ENCODE measurements around the gene PHKG2. TPM values are rescaled to one million over a fixed set of nuclear protein-coding genes. Genes with fewer than 3 reads are reported as not detected.

The PHKG2 gene, protein sequence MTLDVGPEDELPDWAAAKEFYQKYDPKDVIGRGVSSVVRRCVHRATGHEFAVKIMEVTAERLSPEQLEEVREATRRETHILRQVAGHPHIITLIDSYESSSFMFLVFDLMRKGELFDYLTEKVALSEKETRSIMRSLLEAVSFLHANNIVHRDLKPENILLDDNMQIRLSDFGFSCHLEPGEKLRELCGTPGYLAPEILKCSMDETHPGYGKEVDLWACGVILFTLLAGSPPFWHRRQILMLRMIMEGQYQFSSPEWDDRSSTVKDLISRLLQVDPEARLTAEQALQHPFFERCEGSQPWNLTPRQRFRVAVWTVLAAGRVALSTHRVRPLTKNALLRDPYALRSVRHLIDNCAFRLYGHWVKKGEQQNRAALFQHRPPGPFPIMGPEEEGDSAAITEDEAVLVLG
- total RNA-seq (2014; rRNA removed; shearing (Covaris generic)), result 25.8 and 27.6 TPM in 2 replicates

GRCh38 chr16:30747799-30748633 lies at the start of gene PHKG2:
Gene PHKG2, plus strand, starts transcription at chr16:30748425. Its CDS starts 396 bp downstream, at chr16:30748821.

DNA sequence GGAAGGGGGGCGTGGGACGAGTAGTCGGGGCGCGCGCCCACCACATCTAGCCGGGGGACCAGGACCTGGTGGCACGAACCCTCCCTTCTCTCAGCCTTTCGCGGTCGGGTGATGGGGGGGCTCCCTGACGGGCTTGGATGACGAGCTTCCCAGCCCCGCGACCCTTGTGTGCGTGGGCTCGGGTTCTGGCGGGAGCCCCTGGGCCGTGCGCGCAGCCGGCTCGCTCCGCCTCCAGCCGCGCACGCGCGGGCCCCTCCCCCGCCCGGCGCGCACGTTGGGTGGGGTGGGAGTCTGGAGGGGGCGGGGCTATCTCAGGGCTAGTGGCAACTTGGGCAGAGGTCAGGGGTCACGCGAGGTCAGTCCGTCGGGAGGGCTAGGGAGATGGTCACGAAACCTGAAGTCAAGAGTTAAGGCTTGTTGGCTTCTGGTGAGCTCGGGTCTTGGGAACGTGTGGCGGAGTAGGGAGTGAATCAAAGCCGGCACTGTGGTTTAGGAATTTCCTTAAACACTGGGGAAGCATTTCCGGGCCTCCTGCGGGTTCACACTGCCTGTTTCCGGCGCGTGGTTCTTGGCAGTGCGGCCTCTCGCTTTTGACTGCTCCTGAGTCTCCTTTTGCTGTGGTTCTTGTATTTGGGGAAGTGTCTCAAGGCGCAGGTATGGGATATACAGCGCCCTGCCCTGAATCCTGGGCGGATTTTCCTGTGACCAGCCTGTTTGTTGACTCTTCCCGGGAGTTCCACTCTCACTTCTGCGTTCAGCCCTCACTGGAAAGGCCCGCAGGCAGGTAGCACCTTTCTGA lies 49.2 kb upstream of the PHKG2 start, which contains the start of gene SRCAP:
SRCAP (plus strand) TSS at position 356 of the 799 bp plus-strand sequence. CDS start 1,654 bp downstream, outside the sequence.

DNA sequence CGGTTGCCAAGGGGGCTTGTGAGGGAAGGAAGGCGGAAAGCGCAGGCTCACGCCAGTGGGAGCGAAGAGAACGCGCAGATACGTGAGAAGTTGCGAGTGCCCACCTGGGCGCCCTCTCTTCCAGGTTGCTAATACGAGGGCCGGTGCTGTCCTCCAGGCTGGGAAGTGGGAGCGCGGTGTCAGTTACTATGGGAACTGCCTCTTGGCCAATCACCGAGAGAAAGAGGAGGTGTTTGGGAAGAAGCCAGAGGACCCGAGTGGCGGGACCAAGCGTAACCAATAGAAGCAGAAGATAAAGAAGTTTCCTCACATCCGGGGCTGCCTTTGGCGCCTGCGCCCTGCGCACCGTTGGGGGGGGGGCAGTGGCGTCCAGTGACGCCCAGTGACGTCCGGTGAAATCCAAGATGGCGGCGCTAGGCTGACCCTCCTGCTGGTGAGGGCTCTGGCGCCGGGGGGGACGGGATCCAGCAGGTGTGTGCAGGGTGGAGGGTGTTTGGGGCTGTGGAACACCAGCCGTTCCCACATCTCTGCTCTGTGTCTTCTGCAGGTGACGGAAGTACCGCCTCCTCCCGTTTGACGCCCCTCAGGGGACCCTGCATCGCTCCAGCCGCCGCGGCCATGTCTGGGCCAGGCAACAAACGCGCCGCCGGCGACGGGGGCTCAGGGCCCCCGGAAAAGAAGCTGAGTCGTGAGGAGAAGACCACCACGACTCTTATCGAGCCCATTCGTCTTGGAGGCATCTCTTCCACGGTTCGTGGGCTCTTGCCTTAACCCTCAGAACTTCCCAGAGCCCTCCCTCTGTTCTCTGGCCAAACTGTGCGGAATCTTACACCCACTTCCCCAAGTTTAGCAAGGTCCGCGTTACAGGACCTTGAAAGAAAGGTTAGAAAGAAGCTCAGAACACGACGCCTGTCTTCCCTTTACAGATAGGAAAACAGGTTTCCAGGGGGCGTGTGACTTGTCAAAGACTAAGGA lies 14.0 kb downstream of the PHKG2 start, which contains the start of the genes CFAP119 and RNF40:
CFAP119 (minus strand) TSS at position 135 of the 975 bp plus-strand sequence. CDS start 314 bp downstream, outside the sequence.
RNF40 (plus strand) TSS at position 395 of the 975 bp plus-strand sequence; CDS start at position 619, 224 bp downstream.

DNA sequence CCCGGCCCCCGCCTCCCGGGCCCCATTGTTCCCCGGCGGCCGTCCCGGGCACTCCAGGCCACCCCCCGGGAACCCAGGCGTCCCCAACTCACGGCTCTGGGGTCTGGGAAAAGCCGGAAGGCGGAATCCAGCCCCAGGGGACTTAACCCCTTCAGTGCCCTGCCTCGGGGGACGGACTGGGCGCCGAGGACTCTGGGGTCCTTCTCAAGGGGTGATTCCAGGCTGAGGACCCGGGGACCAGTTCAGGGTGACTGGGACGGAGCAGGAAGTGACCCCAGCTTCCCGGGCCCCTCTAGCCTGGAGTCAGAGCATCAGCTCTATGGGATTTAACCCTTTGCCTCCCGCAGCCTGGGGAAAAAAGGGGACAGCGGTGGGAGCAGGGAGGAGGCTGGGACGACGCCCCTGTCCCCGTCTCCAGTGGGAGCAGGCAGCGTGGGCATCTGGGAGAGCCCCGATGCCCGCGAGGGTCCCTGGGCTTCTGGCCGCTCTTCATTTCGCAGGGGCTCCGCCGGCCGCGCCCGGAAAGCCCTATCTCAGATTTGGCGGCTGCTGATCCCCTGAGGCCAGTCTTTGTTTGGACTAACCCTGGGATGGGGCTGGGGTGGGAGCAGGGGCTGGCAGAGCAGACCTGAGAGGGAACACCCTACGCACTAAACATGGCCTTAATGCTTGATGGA lies 38.8 kb downstream of the PHKG2 start, which contains the start of gene ZNF629:
ZNF629 (minus strand) TSS at position 270 of the 677 bp plus-strand sequence. CDS start 2,723 bp downstream, outside the sequence.

Small RNA genes within 50 kb of the gene (small RNA-seq; reads per million reads assigned to genes)
- gene RNU6-1043P (not detected), gene SNORA30 (6.1 reads per million, percentile 85 among the genes with 10 or more reads in this experiment)

Other genes starting within 250 kb of the PHKG2 start
- gene ZNF768, start 221.9 kb upstream of the PHKG2 start, total RNA-seq (2014; rRNA removed; shearing (Covaris generic)), result 42.1 and 44.2 TPM in 2 replicates
- 0.23 and 0.82 TPM in 2 replicates for gene ZNF747, start 213.6 kb upstream of the PHKG2 start, total RNA-seq (2014; rRNA removed; shearing (Covaris generic))
- 10.9 and 14.7 TPM in 2 replicates for gene ZNF764, start 190.1 kb upstream of the PHKG2 start, total RNA-seq (2014; rRNA removed; shearing (Covaris generic))
- 12.4 and 17.1 TPM in 2 replicates for gene ZNF688, start 176.7 kb upstream of the PHKG2 start, total RNA-seq (2014; rRNA removed; shearing (Covaris generic))
- not detected in 2 replicates for gene ZNF785, start 162.7 kb upstream of the PHKG2 start, total RNA-seq (2014; rRNA removed; shearing (Covaris generic))
- gene ZNF689, start 138.0 kb upstream of the PHKG2 start, total RNA-seq (2014; rRNA removed; shearing (Covaris generic)), result 8.7 and 11.5 TPM in 2 replicates
- gene PRR14, start 97.5 kb upstream of the PHKG2 start, total RNA-seq (2014; rRNA removed; shearing (Covaris generic)), result 9.6 and 17.8 TPM in 2 replicates
- gene FBRS, start 90.0 kb upstream of the PHKG2 start, total RNA-seq (2014; rRNA removed; shearing (Covaris generic)), result 24.3 and 26.5 TPM in 2 replicates
- gene SRCAP, start 49.3 kb upstream of the PHKG2 start, total RNA-seq (2014; rRNA removed; shearing (Covaris generic)), result 33.7 and 36.1 TPM in 2 replicates
- gene CFAP119, start 13.6 kb downstream of the PHKG2 start, total RNA-seq (2014; rRNA removed; shearing (Covaris generic)), result 21.3 and 29.5 TPM in 2 replicates
- 110 and 121 TPM in 2 replicates for gene RNF40, start 13.9 kb downstream of the PHKG2 start, total RNA-seq (2014; rRNA removed; shearing (Covaris generic))
- 9.7 and 10.2 TPM in 2 replicates for gene ZNF629, start 38.8 kb downstream of the PHKG2 start, total RNA-seq (2014; rRNA removed; shearing (Covaris generic))
- 57.4 and 71.4 TPM in 2 replicates for gene BCL7C, start 145.7 kb downstream of the PHKG2 start, total RNA-seq (2014; rRNA removed; shearing (Covaris generic))
- gene CTF1, start 148.2 kb downstream of the PHKG2 start, total RNA-seq (2014; rRNA removed; shearing (Covaris generic)), result not detected in 2 replicates
- 32.0 and 35.8 TPM in 2 replicates for gene FBXL19, start 175.1 kb downstream of the PHKG2 start, total RNA-seq (2014; rRNA removed; shearing (Covaris generic))
- gene ORAI3, start 200.6 kb downstream of the PHKG2 start, total RNA-seq (2014; rRNA removed; shearing (Covaris generic)), result 19.8 and 21.6 TPM in 2 replicates
- 9.8 and 12.9 TPM in 2 replicates for gene SETD1A, start 209.3 kb downstream of the PHKG2 start, total RNA-seq (2014; rRNA removed; shearing (Covaris generic))
- 2.2 and 2.4 TPM in 2 replicates for gene HSD3B7, start 236.8 kb downstream of the PHKG2 start, total RNA-seq (2014; rRNA removed; shearing (Covaris generic))